AML-193 (cell line): ENCODE measurements around the gene KLHL36.

Experiments
- DNase-seq, 2 experiments: peaks; one replicate each; lab custom pipeline; 2025; lab: John Stamatoyannopoulos, UW

KLHL36 gene

DNA sequence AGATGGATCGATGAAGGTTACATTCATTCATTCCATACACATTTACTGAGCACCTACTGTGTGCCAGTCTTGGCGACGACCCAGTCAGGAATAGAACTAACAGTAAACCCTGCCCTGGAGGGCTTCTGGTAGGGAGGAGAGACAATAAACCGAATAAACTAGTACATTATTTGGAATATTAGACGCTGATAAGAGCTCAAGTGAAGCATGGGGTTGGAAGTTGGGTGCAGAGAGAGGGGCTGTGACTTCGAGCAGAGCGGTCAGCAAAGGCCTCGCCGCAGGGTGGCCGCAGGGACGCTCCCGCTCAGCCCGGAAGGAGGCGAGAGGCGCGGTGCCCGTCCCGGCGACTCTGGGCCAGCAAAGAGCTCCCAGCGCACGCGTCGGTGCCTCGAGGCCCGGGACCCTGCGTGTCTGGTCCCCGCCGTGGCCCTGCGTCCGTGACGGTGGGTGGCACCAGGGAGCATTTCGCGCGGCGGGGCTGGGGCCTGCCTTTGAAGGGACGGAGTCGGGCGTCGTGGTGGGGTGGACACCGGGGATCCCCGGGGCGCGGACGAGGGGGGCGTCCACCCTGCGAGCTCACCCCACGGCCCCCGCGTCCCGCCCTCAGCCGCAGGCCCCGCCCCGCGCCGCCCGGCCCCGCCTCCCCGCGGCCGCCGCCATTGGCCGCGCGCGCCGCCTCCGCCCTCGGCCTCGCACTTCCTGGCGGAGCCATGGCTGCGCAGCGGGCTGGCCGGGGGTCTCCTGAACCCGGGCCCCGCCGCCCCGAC, at the start of gene KLHL36:
KLHL36 (plus strand) TSS at position 684 of the 767 bp plus-strand sequence. CDS start 2,357 bp downstream, outside the sequence.
- DNase-seq, result peak in 1 of 2 experiments; percentile 3

DNA sequence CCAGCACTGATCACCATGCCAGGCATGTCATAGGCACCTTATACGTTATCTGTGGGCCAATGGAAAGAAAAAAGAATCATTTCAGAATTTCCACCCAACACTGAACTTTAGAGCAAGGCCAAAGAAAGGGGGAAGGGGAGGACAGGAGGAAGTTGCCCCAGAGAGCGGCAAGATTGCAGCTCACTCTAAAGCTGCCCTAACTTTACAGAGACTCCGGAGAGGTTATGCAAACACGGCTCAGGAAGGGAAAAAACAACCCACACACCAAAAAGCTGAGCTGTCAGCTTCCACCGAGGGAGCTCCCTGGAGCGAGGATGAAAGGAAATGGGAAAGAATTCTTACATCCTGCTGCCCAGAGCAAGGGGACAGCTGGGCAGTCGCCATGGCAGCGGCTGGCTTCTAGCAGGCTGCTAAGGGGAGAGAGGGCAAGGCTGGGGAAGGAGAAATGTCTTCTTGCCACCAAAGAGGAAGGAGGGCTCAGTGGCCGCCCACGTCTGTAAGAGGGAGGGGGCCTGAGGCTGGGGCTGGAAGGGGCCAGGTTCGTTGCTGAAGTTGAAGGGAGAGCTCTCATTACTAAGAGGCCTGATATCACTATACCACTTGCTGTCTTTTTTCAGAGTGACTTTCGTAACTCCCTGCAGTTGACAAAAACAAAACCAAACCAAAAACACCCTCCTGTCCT, 48.6 kb upstream of the KLHL36 start:
- DNase-seq, result peak; percentile 95 to 96

DNA sequence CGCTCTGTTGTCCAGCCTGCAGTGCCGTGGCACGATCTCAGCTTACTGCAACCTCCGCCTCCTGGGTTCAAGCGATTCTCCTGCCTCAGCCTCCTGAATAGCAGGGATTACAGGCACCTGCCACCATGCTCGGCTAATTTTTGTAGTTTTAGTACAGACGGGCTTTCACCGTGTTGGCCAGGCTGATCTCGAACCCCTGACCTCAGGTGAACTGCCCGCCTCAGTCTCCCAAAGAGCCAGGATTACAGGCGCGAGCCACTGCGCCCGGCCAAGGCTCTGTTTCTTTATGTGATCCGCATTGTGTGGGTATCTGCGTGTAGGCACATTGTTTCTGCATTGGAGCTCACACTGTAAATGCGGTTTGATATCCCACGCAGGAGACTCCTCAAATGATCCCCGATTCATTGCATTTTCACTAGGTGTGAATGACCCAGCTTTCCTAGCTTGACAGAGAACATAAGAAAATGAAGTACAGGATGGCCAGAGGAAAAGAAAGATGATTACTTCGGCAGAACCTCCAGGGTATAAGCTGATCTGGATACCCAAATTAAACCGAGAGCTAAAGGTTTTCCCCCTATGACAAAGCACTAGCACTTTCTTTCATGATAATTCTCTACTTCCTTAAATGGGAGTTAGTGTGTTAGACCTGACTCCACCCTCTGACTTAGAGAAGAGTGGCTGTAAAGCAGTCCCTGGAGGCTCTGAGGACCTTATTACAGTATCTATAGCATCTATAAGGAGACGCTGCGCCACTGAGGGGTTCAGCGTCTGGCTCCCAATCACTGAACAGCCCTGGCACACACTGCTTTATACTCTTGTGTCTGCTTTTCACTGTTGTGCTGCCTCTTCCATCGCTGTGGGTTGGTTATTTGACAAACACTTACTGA, 47.7 kb upstream of the KLHL36 start:
- DNase-seq, result peak; percentile 75 to 77

DNA sequence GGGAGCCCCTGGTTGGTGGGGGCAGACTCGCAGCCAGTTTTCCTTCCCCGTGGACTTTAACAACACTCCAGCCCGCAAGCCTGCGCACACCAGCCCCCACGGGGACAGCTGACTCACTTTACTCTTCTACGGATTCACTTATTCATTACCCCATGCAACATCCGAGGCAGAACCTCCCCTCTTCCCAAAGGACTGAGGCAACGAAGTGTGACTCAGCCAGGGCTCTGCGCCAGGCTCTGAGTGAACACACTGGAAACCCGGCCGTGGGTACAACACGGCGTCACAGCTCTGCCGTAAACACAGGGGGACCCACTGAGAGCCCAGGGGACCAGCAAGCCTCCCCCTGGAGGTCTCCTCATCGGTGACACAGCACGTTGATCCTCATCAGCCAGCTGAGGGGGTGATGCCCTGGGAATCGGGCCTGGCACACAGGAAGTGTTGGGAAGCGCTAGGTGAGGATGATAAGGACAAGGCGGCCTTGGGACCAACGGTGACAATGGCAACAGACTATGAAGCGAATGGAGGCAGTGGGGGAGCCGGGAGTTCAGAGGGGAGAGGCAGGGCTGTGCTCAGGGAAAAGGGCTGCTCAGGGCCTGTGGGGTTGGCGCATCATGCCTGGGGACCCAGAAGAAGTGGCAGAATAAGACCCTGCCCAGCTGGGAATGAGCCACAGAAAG, 45.0 kb upstream of the KLHL36 start:
- DNase-seq, result peak; percentile 22 to 34

- DNase-seq, result no peak
Observed at GRCh38 chr16:84603940-84604339, 44.4 kb upstream of the KLHL36 start.

DNA sequence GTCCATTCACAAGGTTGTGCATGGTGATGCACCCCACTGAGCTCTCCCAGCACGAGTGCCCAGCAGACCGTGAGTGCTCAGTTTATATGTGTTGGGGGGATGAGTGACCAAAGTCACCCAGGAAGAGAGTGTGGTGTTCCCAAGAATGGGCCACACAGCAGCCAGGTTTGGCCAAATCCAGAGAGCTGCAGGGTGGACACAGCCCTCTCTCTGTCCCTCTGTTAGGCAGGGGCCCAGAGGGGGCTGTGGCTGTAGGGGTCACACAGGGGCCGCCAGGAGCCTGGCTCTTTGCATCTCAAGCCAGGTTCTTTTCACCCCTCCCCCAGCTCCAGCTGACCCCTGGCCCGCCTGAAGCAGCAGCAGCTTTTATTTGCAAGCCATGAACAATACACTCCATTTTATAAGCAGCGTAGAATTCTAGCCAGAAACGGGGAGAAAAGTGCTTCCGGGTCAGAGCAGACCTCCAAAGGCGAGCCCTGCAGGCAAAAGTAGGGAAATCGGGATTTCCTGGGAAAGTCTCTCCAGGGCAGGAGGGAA, 43.8 kb upstream of the KLHL36 start:
- no peak for DNase-seq

GRCh38 chr16:84605339-84605848, 42.9 kb upstream of the KLHL36 start:
- DNase-seq, result no peak

DNA sequence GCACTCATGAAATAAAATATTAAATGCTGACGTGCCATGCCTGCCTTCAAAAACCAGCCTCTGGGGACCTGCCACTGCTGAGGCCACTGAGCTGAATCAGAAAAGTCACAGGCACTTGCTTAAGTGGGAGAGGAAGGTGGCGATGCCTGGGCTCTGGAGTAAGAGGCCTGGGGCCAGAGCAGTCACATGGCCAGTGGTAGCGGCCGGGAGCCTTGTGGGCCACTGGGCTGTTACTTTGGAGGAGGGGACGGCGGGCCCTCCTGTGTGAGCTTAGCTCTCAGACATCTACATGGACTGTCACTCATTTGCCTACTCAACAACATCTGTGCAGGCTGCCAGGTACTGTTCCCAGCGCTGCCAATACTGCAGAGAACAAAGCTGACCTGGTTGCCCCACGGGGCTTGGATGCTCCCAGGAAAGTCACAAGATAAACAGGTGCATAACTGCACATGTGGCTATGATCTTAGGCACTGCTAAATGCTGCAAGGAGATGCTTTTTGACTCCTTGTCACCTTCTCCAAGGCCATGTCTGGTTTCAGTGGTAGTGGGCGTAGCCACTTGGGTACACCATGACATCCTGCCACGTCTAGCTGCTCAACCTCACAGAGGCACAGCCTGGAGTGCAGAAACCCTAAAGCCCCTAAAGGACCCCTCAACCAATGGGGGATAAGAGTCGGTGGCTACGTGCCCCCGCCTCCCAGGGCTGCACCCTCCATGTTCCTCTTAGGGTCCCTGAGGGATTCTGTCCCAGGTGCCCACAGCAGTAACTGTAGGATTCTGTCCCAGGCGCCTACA, 42.0 kb upstream of the KLHL36 start:
- DNase-seq, result no peak

DNA sequence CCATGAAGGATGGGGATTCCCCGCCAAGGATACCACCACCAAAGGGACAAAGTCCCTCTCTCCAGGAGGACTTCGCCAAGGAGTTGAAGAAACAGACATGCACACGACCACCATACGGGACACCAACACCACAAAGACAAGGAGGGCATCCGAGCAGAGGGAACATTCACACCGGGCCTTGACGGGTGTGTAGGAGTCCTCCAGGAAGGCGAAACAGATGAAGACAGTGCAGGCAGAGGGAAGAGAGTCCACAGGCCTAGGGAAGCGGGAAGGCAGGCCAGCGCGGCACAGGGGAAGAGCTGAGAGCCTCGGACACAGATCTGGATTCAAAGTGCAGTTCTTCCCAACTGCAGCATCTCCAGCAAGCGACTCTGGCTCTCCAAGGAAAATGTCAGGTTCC, 41.2 kb upstream of the KLHL36 start:
- no peak for DNase-seq

- peak; percentile 89 to 91 for DNase-seq
Observed at GRCh38 chr16:84607694-84608093, 40.6 kb upstream of the KLHL36 start.

DNA sequence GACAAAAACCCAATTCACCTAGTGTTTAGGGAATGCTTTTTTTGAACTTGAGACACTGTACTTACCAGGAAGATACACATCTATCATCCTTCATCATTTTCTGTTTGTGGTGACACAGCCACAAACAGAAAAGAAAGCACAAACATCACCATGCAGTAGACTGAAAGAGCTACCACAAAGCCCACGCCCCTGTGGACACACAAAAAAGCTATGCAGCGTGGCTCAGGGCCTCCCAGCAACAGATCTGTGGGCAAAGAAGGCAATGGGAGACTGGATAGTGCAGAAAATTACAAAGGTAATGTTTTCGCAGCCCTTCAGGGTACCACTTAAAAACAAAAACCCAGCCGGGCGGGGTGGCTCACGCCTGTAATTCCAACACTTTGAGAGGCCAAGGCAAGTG, 40.0 kb upstream of the KLHL36 start:
- no peak for DNase-seq

GRCh38 chr16:84609563-84610177, 38.6 kb upstream of the KLHL36 start:
- DNase-seq, result no peak

DNA sequence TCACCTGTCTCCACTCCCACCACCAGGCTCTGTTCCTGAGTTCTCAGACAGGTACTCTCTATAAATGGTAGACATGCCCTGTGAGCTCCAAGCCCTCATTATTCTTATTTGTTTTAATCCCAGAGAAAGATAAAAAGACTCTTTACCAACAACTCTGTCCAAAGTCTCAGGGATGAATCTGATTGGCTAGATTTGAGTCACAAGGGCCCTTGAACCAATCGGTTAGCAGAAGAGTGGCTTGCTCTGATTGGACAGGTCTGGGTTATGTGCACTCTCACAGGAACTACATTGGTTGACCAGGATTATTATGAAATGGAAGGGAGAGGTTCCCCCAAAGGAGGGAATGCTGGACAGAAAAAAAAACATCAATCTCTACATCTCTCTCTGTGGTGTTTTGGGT, 37.9 kb upstream of the KLHL36 start:
- DNase-seq, result no peak

GRCh38 chr16:84611041-84611440, 37.3 kb upstream of the KLHL36 start:
- DNase-seq, result no peak

DNA sequence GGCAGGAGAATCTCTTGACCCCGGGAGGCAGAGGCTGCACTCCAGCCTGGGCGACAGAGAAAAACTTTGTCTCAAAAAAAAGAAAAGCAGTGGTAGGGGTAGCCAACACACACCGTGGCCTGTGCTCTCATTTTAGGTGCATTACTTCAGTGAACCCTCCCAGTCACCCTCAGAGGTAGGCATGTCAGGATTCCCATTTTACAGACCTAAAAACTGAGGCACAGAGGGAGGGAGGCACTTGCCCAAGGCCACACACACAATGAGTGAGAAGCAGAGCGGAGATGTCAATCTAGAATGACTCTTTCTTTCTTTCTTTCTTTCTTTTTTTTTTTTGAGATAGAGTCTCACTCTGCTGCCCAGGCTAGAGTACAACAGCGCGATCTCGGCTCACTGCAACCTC, 35.6 kb upstream of the KLHL36 start:
- DNase-seq, result no peak

- no peak for DNase-seq
Observed at GRCh38 chr16:84613408-84614072, 34.8 kb upstream of the KLHL36 start.

- DNase-seq, result no peak
Observed at GRCh38 chr16:84614073-84614459, 34.2 kb upstream of the KLHL36 start.

- DNase-seq, result no peak
Observed at GRCh38 chr16:84614623-84614967, 33.7 kb upstream of the KLHL36 start.

GRCh38 chr16:84614968-84615813, 33.1 kb upstream of the KLHL36 start:
- no peak for DNase-seq
